ENCODE measurements around the gene LRP1B.

- TF ChIP-seq CTCF (IDR thresholded peaks at IDR 0.05) (no peak), POLR2A (IDR thresholded peaks at IDR 0.05) (no peak), POLR2AphosphoS5 (IDR thresholded peaks at IDR 0.05) (no peak)
Measured at GRCh38 chr2:140509765-140510164, 1621.1 kb downstream of the LRP1B start.

Data from breast epithelium (tissue), 3 donors.